Fibroblast of skin of back (primary cell): ENCODE results near the gene PTPRN2.

Experiments
- DNase-seq: peaks from one replicate; pipeline ENCODE4 v3.0.0-alpha.2; 2013

The PTPRN2 gene

GRCh38 chr7:157831143-157831905 is 756.3 kb downstream of the PTPRN2 start:
- DNase-seq: no peak

- DNase-seq: no peak
Observed at GRCh38 chr7:157830331-157830730, 757.3 kb downstream of the PTPRN2 start.

GRCh38 chr7:157829491-157829890 is 758.1 kb downstream of the PTPRN2 start:
- no peak for DNase-seq

- no peak for DNase-seq
Observed at GRCh38 chr7:157828881-157829280, 758.7 kb downstream of the PTPRN2 start.

GRCh38 chr7:157828190-157828589 is 759.4 kb downstream of the PTPRN2 start:
- no peak for DNase-seq

- no peak for DNase-seq
Observed at GRCh38 chr7:157827863-157828160, 759.8 kb downstream of the PTPRN2 start.

- DNase-seq: no peak
Observed at GRCh38 chr7:157827045-157827862, 760.4 kb downstream of the PTPRN2 start.

GRCh38 chr7:157826566-157826965 is 761.1 kb downstream of the PTPRN2 start:
- no peak for DNase-seq

GRCh38 chr7:157825325-157825724 is 762.3 kb downstream of the PTPRN2 start:
- DNase-seq: no peak

GRCh38 chr7:157824819-157825121 is 762.9 kb downstream of the PTPRN2 start:
- no peak for DNase-seq

GRCh38 chr7:157824011-157824818 is 763.4 kb downstream of the PTPRN2 start:
- DNase-seq: no peak

GRCh38 chr7:157822688-157823031 is 765.0 kb downstream of the PTPRN2 start:
- DNase-seq: no peak

- DNase-seq: no peak
Observed at GRCh38 chr7:157821959-157822687, 765.5 kb downstream of the PTPRN2 start.

- DNase-seq: no peak
Observed at GRCh38 chr7:157820796-157821195, 766.8 kb downstream of the PTPRN2 start.

GRCh38 chr7:157819455-157819807 is 768.2 kb downstream of the PTPRN2 start:
- DNase-seq: no peak

GRCh38 chr7:157818701-157819454 is 768.7 kb downstream of the PTPRN2 start:
- DNase-seq: no peak

- DNase-seq: no peak
Observed at GRCh38 chr7:157817944-157818700, 769.5 kb downstream of the PTPRN2 start.

GRCh38 chr7:157817433-157817832 is 770.2 kb downstream of the PTPRN2 start:
- no peak for DNase-seq

GRCh38 chr7:157816526-157817250 is 770.9 kb downstream of the PTPRN2 start:
- no peak for DNase-seq

GRCh38 chr7:157816086-157816485 is 771.5 kb downstream of the PTPRN2 start:
- no peak for DNase-seq

GRCh38 chr7:157815706-157816022 is 772.0 kb downstream of the PTPRN2 start:
- DNase-seq: no peak
